Tibial nerve (tissue), 4 donors: ENCODE data around the gene FBXW8.
"Not testable (repeated sequence)": the region's sequence is repeated elsewhere in the genome, so short reads cannot be mapped to it uniquely, and the experiment has no call there.

Source experiments
- EP300 ChIP-seq, 2 donors: sonication (generic); formaldehyde crosslinking; IDR thresholded peaks; one replicate each; pipeline ENCODE4 v1.6.1; 2017; ENCODE audit warnings: antibody characterized with exemption in 2 of 2, mild to moderate bottlenecking in 1 of 2
- POLR2A ChIP-seq, 2 donors: fragments of 450-650 bp; IDR thresholded peaks; one replicate each; pipeline ENCODE4 v1.6.1; 2017; ENCODE audit warnings: antibody characterized with exemption in 2 of 2, mild to moderate bottlenecking in 2 of 2, moderate library complexity in 2 of 2
- TF ChIP-seq, protein P1 (sequence below), 5 experiments: fragments of 200-600 bp in 3 of 5; fragments of 450-650 bp in 2 of 5; sonication (generic) in 3 of 5; IDR thresholded peaks; one replicate each; pipeline ENCODE4 v1.5.1; 2016 to 2019; ENCODE audit warnings: antibody characterized with exemption in 5 of 5, mild to moderate bottlenecking in 3 of 5, moderate library complexity in 2 of 5

DNA sequence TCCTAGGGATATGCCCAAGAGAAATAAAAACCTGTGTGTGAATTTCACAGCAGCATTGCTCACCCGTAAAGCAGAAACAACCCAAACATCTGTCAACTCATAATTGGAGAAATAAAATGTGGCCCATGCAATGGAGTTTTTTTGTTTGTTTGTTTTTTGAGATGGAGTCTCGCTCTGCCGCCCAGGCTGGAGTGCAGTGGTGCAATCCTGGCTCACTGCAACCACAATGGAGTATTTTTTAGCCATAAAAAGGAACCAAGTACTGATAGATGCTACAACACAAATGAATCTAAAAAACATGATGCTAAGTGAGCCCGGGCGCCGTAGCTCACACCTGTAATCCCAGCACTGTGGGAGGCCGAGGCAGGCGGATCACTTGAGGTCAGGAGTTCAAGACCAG is 146.9 kb downstream of the FBXW8 start:
- TF ChIP-seq, protein P1, sequence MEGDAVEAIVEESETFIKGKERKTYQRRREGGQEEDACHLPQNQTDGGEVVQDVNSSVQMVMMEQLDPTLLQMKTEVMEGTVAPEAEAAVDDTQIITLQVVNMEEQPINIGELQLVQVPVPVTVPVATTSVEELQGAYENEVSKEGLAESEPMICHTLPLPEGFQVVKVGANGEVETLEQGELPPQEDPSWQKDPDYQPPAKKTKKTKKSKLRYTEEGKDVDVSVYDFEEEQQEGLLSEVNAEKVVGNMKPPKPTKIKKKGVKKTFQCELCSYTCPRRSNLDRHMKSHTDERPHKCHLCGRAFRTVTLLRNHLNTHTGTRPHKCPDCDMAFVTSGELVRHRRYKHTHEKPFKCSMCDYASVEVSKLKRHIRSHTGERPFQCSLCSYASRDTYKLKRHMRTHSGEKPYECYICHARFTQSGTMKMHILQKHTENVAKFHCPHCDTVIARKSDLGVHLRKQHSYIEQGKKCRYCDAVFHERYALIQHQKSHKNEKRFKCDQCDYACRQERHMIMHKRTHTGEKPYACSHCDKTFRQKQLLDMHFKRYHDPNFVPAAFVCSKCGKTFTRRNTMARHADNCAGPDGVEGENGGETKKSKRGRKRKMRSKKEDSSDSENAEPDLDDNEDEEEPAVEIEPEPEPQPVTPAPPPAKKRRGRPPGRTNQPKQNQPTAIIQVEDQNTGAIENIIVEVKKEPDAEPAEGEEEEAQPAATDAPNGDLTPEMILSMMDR (IDR thresholded peaks at IDR 0.05), result not testable (repeated sequence)
- not testable (repeated sequence) for TF ChIP-seq POLR2A, EP300 (IDR thresholded peaks at IDR 0.05)
